NCI-H2171 treated with DMSO at 0.1 percent for 48 hours (cell line): ENCODE results near the gene TEX29.

Experiments
- DNase-seq: peaks from one replicate; lab custom pipeline; 2025; lab: John Stamatoyannopoulos, UW

The TEX29 gene

GRCh38 chr13:111319998-111320911 lies at the start of gene TEX29:
TEX29 (plus strand) TSS chr13:111320642; CDS start chr13:111320891, 249 bp downstream.
- no peak for DNase-seq

DNA sequence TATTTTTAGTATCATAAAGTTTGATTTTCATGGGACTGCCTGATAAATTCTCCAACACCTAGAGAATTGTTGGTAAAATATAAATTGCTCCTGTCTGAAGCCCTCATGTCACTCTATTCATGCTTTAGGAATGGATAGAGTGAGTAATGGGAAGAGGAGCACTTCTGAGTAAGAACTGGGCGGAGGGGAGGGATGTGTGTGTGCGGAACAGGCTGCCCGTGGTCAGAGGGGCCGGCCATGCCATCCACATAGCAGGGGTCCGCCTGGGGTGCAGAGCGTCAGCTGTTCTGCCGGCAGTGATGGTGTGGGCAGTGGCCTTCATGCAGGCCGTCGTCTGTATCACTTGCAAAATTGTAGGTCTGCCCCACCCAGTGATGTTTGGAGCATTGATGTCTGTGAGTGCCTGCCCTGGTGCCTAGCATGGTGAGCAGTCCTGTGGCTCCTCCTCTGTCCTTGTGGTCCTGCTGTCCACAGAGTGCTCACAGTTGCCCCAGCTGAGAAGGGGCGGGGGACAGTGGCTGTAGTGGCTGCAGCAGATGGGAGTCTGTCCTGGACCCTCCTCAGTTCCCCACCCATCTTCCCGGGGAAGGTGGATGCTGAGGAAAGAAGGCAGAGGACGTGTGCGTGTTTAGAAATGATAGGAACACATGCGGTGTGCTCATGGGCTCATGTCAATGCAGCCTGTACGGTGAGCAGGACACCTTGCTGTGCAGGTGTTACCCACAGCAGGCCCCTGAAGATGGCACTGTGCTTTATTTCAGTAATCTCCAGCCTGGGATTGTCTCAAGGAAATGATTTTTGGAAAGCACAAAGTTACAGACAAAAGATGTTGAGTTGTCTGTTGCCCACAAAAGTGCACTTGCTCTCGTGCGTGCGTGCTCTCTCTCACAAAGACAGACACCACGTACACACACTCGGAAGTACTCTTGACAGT lies 49.4 kb upstream of the TEX29 start:
- no peak for DNase-seq

GRCh38 chr13:111272117-111272516 lies 48.3 kb upstream of the TEX29 start:
- DNase-seq: no peak

DNA sequence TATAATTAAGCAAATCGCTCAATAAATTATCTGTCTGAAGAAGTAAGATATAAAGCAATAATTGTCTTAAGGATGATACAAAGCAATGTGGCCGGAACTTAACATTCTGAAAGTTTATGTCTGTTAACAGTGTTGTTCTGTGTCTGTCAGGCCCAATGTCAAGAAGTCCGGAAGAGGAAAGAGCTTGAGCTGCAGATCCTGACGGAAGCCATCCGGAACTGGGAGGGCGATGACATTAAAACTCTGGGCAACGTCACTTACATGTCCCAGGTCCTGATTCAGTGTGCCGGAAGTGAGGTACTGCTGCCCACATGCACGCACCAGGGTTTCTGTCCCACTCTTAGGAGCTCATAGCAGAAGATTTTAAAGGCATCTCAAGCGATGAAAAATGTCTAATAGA lies 45.1 kb upstream of the TEX29 start:
- DNase-seq: no peak

DNA sequence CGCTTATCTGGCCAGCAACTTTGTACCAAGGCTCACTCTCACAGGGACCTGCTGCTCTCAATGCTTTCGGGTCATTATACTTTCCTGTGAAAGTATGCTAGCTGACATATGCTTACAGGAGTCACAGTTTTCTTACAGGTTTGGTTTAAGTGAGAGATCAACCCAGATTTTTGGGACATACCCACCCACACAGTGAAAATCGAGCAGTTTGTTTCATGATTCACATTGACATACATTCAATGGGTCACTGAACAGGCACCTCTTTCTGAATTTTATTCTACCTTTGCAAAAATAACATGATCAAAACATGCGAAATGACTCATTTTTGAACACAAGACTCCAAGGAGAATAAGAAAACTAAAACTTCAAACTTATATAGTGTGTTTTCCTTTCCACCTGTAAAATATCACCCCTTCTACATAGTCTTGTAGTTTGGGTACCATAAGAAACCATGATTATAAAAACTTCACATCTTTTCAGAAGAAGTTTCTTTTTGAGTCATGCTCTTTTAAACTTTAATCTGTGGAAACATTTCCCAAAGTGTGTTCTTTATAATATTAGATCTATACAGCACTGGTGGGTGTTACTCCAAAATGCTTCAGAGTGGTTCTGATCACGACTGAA lies 44.3 kb upstream of the TEX29 start:
- no peak for DNase-seq

DNA sequence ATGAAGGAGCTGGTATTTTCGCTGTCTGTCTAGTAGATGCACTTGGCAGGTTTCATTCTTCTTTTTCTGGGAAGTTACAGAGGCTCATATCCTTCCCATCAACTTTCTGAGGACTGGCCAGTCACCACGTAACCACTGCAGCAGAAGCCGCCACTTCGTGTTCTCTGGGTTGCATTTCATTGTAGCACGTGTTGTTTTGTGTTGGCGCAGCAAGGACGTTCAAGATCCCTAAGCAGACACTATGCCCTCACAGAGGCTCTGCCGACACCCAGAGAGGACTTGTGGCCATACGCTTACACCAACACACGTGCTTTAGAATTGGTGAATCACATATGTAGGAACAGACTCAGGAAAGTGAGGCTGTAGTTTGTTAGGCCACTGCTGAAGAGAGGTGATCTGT lies 42.2 kb upstream of the TEX29 start:
- no peak for DNase-seq

GRCh38 chr13:111278743-111279652 lies 41.4 kb upstream of the TEX29 start:
- DNase-seq: no peak

GRCh38 chr13:111280226-111280625 lies 40.2 kb upstream of the TEX29 start:
- no peak for DNase-seq

GRCh38 chr13:111280681-111281585 lies 39.5 kb upstream of the TEX29 start:
- no peak for DNase-seq

DNA sequence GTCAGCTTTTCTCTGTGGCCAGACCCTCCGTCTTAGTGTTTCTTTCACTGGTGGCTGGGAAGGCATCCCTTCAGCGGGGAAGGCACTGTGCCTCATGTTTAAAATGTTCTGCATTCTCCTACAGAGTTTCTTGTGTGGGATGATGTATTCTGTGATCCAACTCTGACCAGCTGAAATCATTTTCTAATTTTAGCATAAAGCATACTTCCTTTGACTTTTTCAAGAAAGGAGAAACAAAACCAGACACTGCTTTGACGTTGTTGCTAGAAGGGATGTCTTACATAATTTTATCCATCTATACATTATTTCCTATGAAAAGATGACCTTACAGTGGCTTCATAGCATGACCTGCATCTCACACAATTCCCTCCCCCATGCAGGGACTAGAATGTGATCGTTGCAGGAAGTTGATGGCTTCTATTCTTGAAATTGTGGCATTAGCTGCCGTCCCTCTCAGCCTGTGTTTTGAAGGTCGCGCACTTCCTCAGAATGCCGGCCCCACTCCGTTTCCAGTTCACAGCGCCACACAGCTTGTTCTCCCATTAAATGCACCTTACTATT lies 38.6 kb upstream of the TEX29 start:
- no peak for DNase-seq

DNA sequence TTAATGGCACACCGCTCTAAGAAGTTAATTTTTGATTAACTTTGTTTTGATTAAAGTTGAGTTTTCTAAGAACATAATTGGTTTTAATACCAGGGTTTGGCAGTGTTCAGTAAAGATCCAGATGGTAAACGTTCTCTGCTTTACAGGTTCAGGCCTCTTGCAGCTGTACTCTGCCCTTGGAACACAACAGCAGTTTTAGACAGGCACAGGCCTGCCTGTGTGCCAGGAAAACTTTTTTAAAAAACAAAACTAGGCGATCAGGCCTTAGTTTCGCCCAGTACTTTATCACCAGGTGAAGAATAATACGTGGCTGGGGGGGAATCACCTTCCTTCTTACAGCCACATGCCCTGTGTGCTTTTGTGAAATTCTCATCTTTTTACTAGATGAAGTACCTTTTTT lies 38.0 kb upstream of the TEX29 start:
- DNase-seq: peak; percentile 86

DNA sequence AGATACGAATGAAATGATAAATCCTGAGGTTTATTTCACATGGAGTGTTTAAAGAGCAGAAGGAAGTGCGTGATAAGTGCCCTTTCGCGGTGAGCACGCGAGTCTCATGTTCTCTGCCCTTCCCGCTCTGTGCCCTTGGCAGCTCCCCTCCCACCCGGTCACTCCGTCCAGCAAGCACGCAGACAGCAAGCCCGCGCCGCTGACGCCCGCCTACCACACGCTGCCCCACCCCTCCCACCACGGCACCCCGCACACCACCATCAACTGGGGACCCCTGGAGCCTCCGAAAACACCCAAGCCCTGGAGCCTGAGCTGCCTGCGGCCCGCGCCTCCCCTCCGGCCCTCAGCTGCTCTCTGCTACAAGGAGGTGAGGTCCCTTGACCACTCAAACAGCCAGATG lies 37.4 kb upstream of the TEX29 start:
- no peak for DNase-seq

GRCh38 chr13:111283457-111283856 lies 37.0 kb upstream of the TEX29 start:
- peak; percentile 17 for DNase-seq

DNA sequence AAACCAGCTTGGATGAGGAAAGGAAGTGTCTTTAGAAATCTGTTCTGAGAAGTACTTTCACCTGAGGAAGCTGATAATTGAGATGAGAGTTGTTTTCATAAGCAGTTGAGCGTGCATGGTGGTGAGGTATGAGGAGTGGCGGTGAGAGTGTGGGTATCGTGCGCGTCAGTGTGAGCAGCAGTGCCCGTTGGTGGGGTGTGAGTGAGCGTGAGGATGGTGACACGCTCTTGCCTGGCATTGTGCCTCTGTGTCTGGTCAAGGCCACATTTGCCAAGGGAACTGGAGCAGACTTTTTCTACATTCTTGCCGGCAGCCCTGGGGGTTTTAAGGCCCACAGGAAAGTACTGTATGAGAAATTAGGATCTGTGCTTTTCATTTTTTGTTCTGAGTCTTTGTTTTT lies 36.5 kb upstream of the TEX29 start:
- no peak for DNase-seq

- DNase-seq: no peak
These were observed 35.9 kb upstream of the TEX29 start for GRCh38 chr13:111284565-111284964.

GRCh38 chr13:111286162-111286561 lies 34.3 kb upstream of the TEX29 start:
- DNase-seq: no peak

DNA sequence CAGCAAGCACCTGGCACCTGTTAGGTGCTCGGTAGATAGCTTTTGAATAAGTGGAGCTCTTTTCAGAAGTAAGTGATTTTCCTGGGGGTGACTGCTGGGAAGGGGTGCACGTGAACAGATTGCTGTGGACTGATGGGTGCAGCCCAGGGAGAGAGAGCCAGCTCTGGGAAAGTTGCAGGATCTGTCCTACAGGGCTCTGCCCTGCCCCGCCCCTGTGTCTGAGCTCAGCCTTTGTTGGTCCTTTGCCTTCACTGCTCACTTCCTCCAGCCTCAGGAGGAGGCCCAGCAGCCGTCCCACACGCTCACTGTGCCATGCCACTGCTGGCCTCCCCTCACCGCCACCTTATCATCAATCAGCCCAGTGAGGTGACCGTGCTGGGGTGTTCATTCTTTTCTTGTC lies 33.7 kb upstream of the TEX29 start:
- DNase-seq: no peak

DNA sequence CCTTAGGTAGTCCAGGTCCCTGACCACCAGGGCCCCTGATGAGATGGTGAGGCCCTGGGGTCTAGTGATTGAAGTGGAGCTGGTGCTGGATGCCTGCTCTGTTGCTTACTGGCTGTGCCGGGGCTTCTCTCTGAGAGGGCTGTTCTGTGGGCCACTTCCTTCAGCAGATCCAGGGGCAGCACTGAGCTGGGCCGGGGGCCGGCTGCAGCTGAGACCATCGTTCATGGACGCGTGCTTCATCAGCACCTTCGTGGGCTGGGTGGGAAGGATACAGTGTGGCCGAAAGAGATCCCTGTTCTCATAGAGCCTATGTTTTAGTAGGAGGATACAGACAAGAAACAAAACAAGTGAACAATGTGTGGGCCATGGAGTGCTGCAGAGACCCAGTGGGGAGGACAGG lies 33.2 kb upstream of the TEX29 start:
- DNase-seq: no peak

GRCh38 chr13:111288276-111288675 lies 32.2 kb upstream of the TEX29 start:
- DNase-seq: peak; percentile 24

DNA sequence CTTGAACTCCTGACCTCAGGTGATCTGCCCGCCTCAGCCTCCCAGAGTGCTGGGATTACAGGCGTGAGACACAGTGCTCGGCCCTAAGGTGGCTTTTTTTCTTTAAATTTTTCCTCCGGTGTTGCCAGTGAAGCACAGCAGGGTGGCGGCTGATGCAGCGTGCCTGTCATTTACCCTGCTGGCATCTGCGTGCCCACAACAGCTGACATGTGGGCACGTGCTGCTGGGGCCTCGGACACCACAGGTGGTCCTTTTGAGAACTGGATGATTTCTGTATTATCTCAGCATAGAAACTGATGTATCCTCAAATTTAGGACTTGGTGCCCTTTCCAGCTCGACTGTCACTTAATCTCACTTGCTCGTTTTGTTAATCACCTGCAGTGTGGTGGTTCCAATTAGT lies 31.2 kb upstream of the TEX29 start:
- DNase-seq: peak; percentile 49
